GM23248 (cell line): ENCODE data around the gene IMPG1. TPM values are rescaled to one million over a fixed set of nuclear protein-coding genes. Genes with fewer than 3 reads are reported as not detected.
A peak's percentile ranks its signal among the peaks of the same experiment; 100 is the strongest.

Source experiments
- DNase-seq: peaks from one replicate; pipeline ENCODE4 v3.0.0-alpha.2; 2015
- H2AFZ ChIP-seq: fragments of 200-600 bp; sonication (generic); 2 replicates; pipeline ENCODE4 v1.6.1; 2016; ENCODE audit warnings: antibody characterized with exemption
- H3F3A ChIP-seq: fragments of 200-600 bp; sonication (generic); 2 replicates; pipeline ENCODE4 v1.6.1; 2016; ENCODE audit warnings: mild to moderate bottlenecking, antibody characterized with exemption, mixed run types; ENCODE audit not compliant: insufficient read depth
- H3K27ac ChIP-seq: fragments of 200-600 bp; sonication (generic); 2 replicates; pipeline ENCODE4 v1.5.1; 2016; ENCODE audit warnings: mild to moderate bottlenecking
- H3K27me3 ChIP-seq: fragments of 200-600 bp; sonication (generic); replicated peaks from 2 replicates; pipeline ENCODE4 v1.6.1; 2016; ENCODE audit warnings: mild to moderate bottlenecking; ENCODE audit not compliant: insufficient read depth
- H3K36me3 ChIP-seq: fragments of 200-600 bp; sonication (generic); 2 replicates; pipeline ENCODE4 v1.6.1; 2016; ENCODE audit warnings: low read depth, mild to moderate bottlenecking
- H3K4me1 ChIP-seq: fragments of 200-600 bp; sonication (generic); 2 replicates; pipeline ENCODE4 v1.6.1; 2016; ENCODE audit warnings: mild to moderate bottlenecking; ENCODE audit not compliant: insufficient read depth
- H3K4me2 ChIP-seq: fragments of 200-600 bp; sonication (generic); one replicate; pipeline ENCODE4 v1.6.1; 2016; ENCODE audit warnings: mild to moderate bottlenecking; ENCODE audit not compliant: unreplicated experiment
- H3K4me3 ChIP-seq: fragments of 200-600 bp; sonication (generic); 2 replicates; pipeline ENCODE4 v1.5.1; 2016; ENCODE audit warnings: mild to moderate bottlenecking
- H3K79me2 ChIP-seq: fragments of 200-600 bp; sonication (generic); 2 replicates; pipeline ENCODE4 v1.6.1; 2016; ENCODE audit warnings: mild to moderate bottlenecking; ENCODE audit not compliant: insufficient read depth
- H3K9ac ChIP-seq: fragments of 200-600 bp; sonication (generic); 2 replicates; pipeline ENCODE4 v1.6.1; 2016; ENCODE audit warnings: mild to moderate bottlenecking
- H3K9me2 ChIP-seq: fragments of 200-600 bp; sonication (generic); 2 replicates; pipeline ENCODE4 v1.6.1; 2016; ENCODE audit warnings: mixed run types, mild to moderate bottlenecking, moderate library complexity; ENCODE audit not compliant: insufficient read depth
- H3K9me3 ChIP-seq: fragments of 200-600 bp; sonication (generic); one replicate; pipeline ENCODE4 v1.6.1; 2017; ENCODE audit warnings: low read depth
- H4K20me1 ChIP-seq: fragments of 200-600 bp; sonication (generic); 2 replicates; pipeline ENCODE4 v1.6.0; 2016; ENCODE audit not compliant: insufficient read depth
- EZH2 ChIP-seq: fragments of 200-600 bp; sonication (generic); IDR thresholded peaks from 2 replicates; pipeline ENCODE4 v1.6.1; 2018; ENCODE audit warnings: antibody characterized with exemption, mild to moderate bottlenecking; ENCODE audit not compliant: insufficient read depth, poor library complexity, severe bottlenecking
- EZH2phosphoT487 ChIP-seq: fragments of 200-600 bp; sonication (generic); IDR thresholded peaks from 2 replicates; pipeline ENCODE4 v1.6.1; 2018; ENCODE audit warnings: antibody characterized with exemption, moderate library complexity, mild to moderate bottlenecking, low read depth; ENCODE audit not compliant: insufficient read depth
- WGBS, 2 experiments: methylation state at CpG; one replicate each; pipeline ENCODE4 v1.1.6; 2015 to 2017; ENCODE audit warnings: low lambda C conversion rate in 2 of 2, low coverage in 1 of 2; ENCODE audit errors: missing lambda C conversion rate in 2 of 2; 5-methylcytosine and 5-hydroxymethylcytosine counted together
- in situ Hi-C: fragments of 300-500 bp; cut with MboI; formaldehyde crosslinking; loops from 2 replicates; pipeline ENCODE4 v1.15.0; 2020
- polyA plus RNA-seq: library from polyadenylated mRNA; unstranded; fragments of >200 nt; fragmentation: Nextera tagmentation; extraction: Ambion mirVana; gene quantifications from 2 replicates; pipeline ENCODE4 v1.2.1, GENCODE V29; 2016
- small RNA-seq: library from RNA; depleted of rRNA; stranded (forward); fragments of <200 nt; gene quantifications from one replicate; pipeline ENCODE3, GENCODE V24; 2014; ENCODE audit warnings: low read depth, low replicate concordance
- total RNA-seq: library from RNA; depleted of rRNA; stranded (reverse); fragments of >200 nt; shearing (Covaris generic); gene quantifications from 2 replicates; pipeline ENCODE4 v1.2.3, GENCODE V29; 2014

Gene IMPG1
- total and polyA plus RNA-seq, 2 experiments from 2014 or later, result not detected

GRCh38 chr6:75882734-75883133 lies 189.7 kb downstream of the IMPG1 start:
- no peak overlapping the region for H3K27ac ChIP-seq
- H3K4me3 ChIP-seq, result no peak overlapping the region
- peaks cover 15% of the 10 kb centered on the region for H3K36me3 ChIP-seq
- H3K9ac ChIP-seq, result no peak overlapping the region
- H3K79me2 ChIP-seq, result no peaks in the 10 kb centered on the region
- H4K20me1 ChIP-seq, result no peaks in the 10 kb centered on the region
- no peaks in the 10 kb centered on the region for H3K9me3 ChIP-seq
- 59 to 67% methylated on average over 2 of the region's 2 CpGs for WGBS, 2 experiments
- H3K9me2 ChIP-seq, result no peaks in the 10 kb centered on the region
- H3K4me1 ChIP-seq, result peaks cover 9% of the 10 kb centered on the region; the same call in 1 of the 2 replicates
- peak overlapping the region; percentile 38 for H3K4me2 ChIP-seq
- peak; percentile 62 for DNase-seq
- in situ Hi-C loops, result no loop called here
- 0 out of 2 replicates have a peak, but pooled peaks cover 4% of the 10 kb centered on the region for H3F3A ChIP-seq
- no peaks in the 10 kb centered on the region for H3K27me3 ChIP-seq
- TF ChIP-seq EZH2phosphoT487 (no peak), EZH2 (no peak)
- no peak overlapping the region for H2AFZ ChIP-seq

GRCh38 chr6:75880305-75880704 lies 192.2 kb downstream of the IMPG1 start:
- Histone ChIP-seq H3K9me3 (no peaks in the 10 kb centered on the region), H3K9me2 (no peaks in the 10 kb centered on the region), H3K36me3 (peaks cover 9% of the 10 kb centered on the region), H3K4me3 (no peak overlapping the region), H3K79me2 (no peaks in the 10 kb centered on the region), H3K4me2 (no peak overlapping the region), H3K27me3 (no peaks in the 10 kb centered on the region), H3F3A (0 out of 2 replicates have a peak, but pooled peaks cover 4% of the 10 kb centered on the region), H3K27ac (no peak overlapping the region), H3K9ac (no peak overlapping the region), H2AFZ (no peak overlapping the region), H3K4me1 (peaks cover 9% of the 10 kb centered on the region; the same call in 1 of the 2 replicates), H4K20me1 (no peaks in the 10 kb centered on the region)
- in situ Hi-C loops, result no loop called here
- DNase-seq, result no peak
- 94 to 96% methylated on average over 1 of the region's 1 CpG for WGBS, 2 experiments
- TF ChIP-seq EZH2phosphoT487, result no peak
- TF ChIP-seq EZH2, result no peak

GRCh38 chr6:75876152-75876551 lies 196.3 kb downstream of the IMPG1 start:
- no peaks in the 10 kb centered on the region for H3F3A ChIP-seq
- no peaks in the 10 kb centered on the region for H3K9me2 ChIP-seq
- no peaks in the 10 kb centered on the region for H3K9me3 ChIP-seq
- in situ Hi-C loops, result no loop called here
- peaks cover 9% of the 10 kb centered on the region for H3K36me3 ChIP-seq
- no peaks in the 10 kb centered on the region for H3K79me2 ChIP-seq
- no peaks in the 10 kb centered on the region for H3K27me3 ChIP-seq
- no peak overlapping the region for H3K4me2 ChIP-seq
- no peak overlapping the region for H3K27ac ChIP-seq
- no peak overlapping the region for H3K4me3 ChIP-seq
- no peak overlapping the region for H2AFZ ChIP-seq
- no peak for DNase-seq
- no peaks in the 10 kb centered on the region for H3K4me1 ChIP-seq
- no peak overlapping the region for H3K9ac ChIP-seq
- H4K20me1 ChIP-seq, result no peaks in the 10 kb centered on the region
- TF ChIP-seq EZH2 (no peak), EZH2phosphoT487 (no peak)

- Histone ChIP-seq H3K27me3 (no peaks in the 10 kb centered on the region), H3K4me1 (no peaks in the 10 kb centered on the region), H3K9me2 (no peaks in the 10 kb centered on the region), H3K36me3 (no peaks in the 10 kb centered on the region), H3K9me3 (no peaks in the 10 kb centered on the region), H3F3A (no peaks in the 10 kb centered on the region), H3K4me3 (no peak overlapping the region), H3K9ac (no peak overlapping the region), H3K4me2 (no peak overlapping the region), H3K27ac (no peak overlapping the region), H3K79me2 (no peaks in the 10 kb centered on the region), H4K20me1 (no peaks in the 10 kb centered on the region), H2AFZ (no peak overlapping the region)
- 76 to 80% methylated on average over 2 of the region's 2 CpGs for WGBS, 2 experiments
- in situ Hi-C loops, result no loop called here
- TF ChIP-seq EZH2phosphoT487, result no peak
- DNase-seq, result no peak
Measured at GRCh38 chr6:75874224-75874623, 198.2 kb downstream of the IMPG1 start.

Small RNA genes lying within 50 kb of the gene (small RNA-seq; reads per million reads assigned to genes)
- not detected for gene RF00019
- gene RNU6-248P, result not detected
